SK-N-MC (cell line): ENCODE results near the gene GPS1.

Experiments used
- EZH2 ChIP-seq: fragments of 200-600 bp; sonication (generic); IDR thresholded peaks from one replicate; pipeline ENCODE4 v1.6.1; 2017; ENCODE audit warnings: antibody characterized with exemption
- POLR2AphosphoS5 ChIP-seq: IDR thresholded peaks from 2 replicates; pipeline ENCODE4 v1.6.1; 2012; ENCODE audit warnings: mild to moderate bottlenecking, low read depth, low read length, borderline replicate concordance

GRCh38 chr17:82101767-82102679 lies 50.3 kb downstream of the GPS1 start:
- TF ChIP-seq POLR2AphosphoS5, result 0 out of 2 replicates have a peak, but pooled peaks have one; percentile 9
- no peak for TF ChIP-seq EZH2
